Left ventricle myocardium inferior (tissue), 1 donor: Measurements from ENCODE around the gene NRF1. TPM values are rescaled to one million over a fixed set of nuclear protein-coding genes. Genes with fewer than 3 reads are reported as not detected.

Experiments used
- DNase-seq: peaks from one replicate; pipeline ENCODE4 v3.0.0-alpha.2; 2020
- H3K27ac ChIP-seq: fragments of 200-600 bp; replicated peaks from 2 replicates; pipeline ENCODE4 v1.8.0; 2021
- H3K27me3 ChIP-seq: fragments of 200-600 bp; 2 replicates; pipeline ENCODE4 v1.8.0; 2021; ENCODE audit warnings: low read depth
- H3K36me3 ChIP-seq: fragments of 200-600 bp; 2 replicates; pipeline ENCODE4 v1.8.0; 2021
- H3K4me1 ChIP-seq: fragments of 200-600 bp; 2 replicates; pipeline ENCODE4 v1.8.0; 2021
- H3K4me3 ChIP-seq: fragments of 200-600 bp; 2 replicates; pipeline ENCODE4 v1.8.0; 2021; ENCODE audit warnings: mild to moderate bottlenecking, moderate library complexity
- H3K9me3 ChIP-seq: fragments of 200-600 bp; replicated peaks from 2 replicates; pipeline ENCODE4 v1.8.0; 2021
- CTCF ChIP-seq: fragments of 200-600 bp; IDR thresholded peaks from 2 replicates; pipeline ENCODE4 v1.8.0; 2021; ENCODE audit warnings: antibody characterized with exemption, mild to moderate bottlenecking, borderline replicate concordance
- intact Hi-C: fragments of 100-400 bp; cut with micrococcal nuclease; formaldehyde crosslinking; loops from one replicate; pipeline ENCODE4 v1.11.0; 2022
- total RNA-seq: library from RNA; stranded (reverse); fragmentation: NEBNext Ultra II Directional; extraction: Animal tissue kit (Norgen Biotek cat#: 25700); gene quantifications from one replicate; pipeline ENCODE4 v1.2.1, GENCODE V29; 2021
- donor health status: DM: no; HTN: yes; CAD: no; lungs with severe emphysema.

Gene NRF1
- total RNA-seq, 1 donor from 2014 or later, result 9.6 TPM

GRCh38 chr7:129734400-129734799 lies 122.9 kb downstream of the NRF1 start:
- Histone ChIP-seq H3K4me1 (peaks cover 20% of the 10 kb centered on the region), H3K9me3 (no peaks in the 10 kb centered on the region), H3K4me3 (no peak overlapping the region), H3K27ac (no peak overlapping the region), H3K27me3 (no peaks in the 10 kb centered on the region), H3K36me3 (peaks cover 56% of the 10 kb centered on the region)
- DNase-seq, result no peak
- intact Hi-C loops, result no loop called here
- no peak for TF ChIP-seq CTCF

- no peaks in the 10 kb centered on the region for H3K27me3 ChIP-seq
- intact Hi-C loops, result no loop called here
- TF ChIP-seq CTCF, result no peak
- no peak overlapping the region for H3K4me3 ChIP-seq
- no peak for DNase-seq
- peaks cover 51% of the 10 kb centered on the region for H3K4me1 ChIP-seq
- peak overlapping the region; percentile 65 for H3K27ac ChIP-seq
- H3K9me3 ChIP-seq, result no peaks in the 10 kb centered on the region
- H3K36me3 ChIP-seq, result peaks cover 18% of the 10 kb centered on the region
Measured at GRCh38 chr7:129739427-129739826, 127.9 kb downstream of the NRF1 start.

GRCh38 chr7:129740574-129741410 lies 129.3 kb downstream of the NRF1 start:
- H3K4me1 ChIP-seq, result peaks cover 51% of the 10 kb centered on the region
- no peak for TF ChIP-seq CTCF
- peaks cover 13% of the 10 kb centered on the region for H3K36me3 ChIP-seq
- H3K27me3 ChIP-seq, result no peaks in the 10 kb centered on the region
- H3K9me3 ChIP-seq, result no peaks in the 10 kb centered on the region
- DNase-seq, result no peak
- no peak overlapping the region for H3K4me3 ChIP-seq
- H3K27ac ChIP-seq, result peak overlapping the region; percentile 65
- intact Hi-C loops, result no loop called here

GRCh38 chr7:129741743-129742213 lies 130.3 kb downstream of the NRF1 start:
- Histone ChIP-seq H3K4me3 (no peak overlapping the region), H3K4me1 (peaks cover 51% of the 10 kb centered on the region), H3K27ac (peak overlapping the region; percentile 14), H3K36me3 (peaks cover 14% of the 10 kb centered on the region), H3K9me3 (no peaks in the 10 kb centered on the region), H3K27me3 (no peaks in the 10 kb centered on the region)
- no peak for DNase-seq
- intact Hi-C loops, result no loop called here
- TF ChIP-seq CTCF, result no peak

GRCh38 chr7:129742256-129742655 lies 130.7 kb downstream of the NRF1 start:
- Histone ChIP-seq H3K36me3 (peaks cover 18% of the 10 kb centered on the region), H3K4me1 (peaks cover 51% of the 10 kb centered on the region), H3K9me3 (no peaks in the 10 kb centered on the region), H3K27me3 (no peaks in the 10 kb centered on the region), H3K27ac (no peak overlapping the region), H3K4me3 (no peak overlapping the region)
- TF ChIP-seq CTCF, result no peak
- intact Hi-C loops, result no loop called here
- no peak for DNase-seq
